GM21529 (cell line): ENCODE data around the gene CHMP2A.

Source experiments
- ATAC-seq: cut with Tn5 transposase; IDR thresholded peaks from one replicate; pipeline ENCODE4 v1.9.1; 2021; ENCODE audit not compliant: unreplicated experiment

The CHMP2A gene

GRCh38 chr19:58556622-58557220 is 1.8 kb upstream of the CHMP2A start:
- ATAC-seq = no peak

GRCh38 chr19:58555920-58556621 is 1.2 kb upstream of the CHMP2A start:
- ATAC-seq = no peak

GRCh38 chr19:58555369-58555885 is 522 bp upstream of the CHMP2A start:
- no peak for ATAC-seq

- ATAC-seq = no peak
Measured at GRCh38 chr19:58553799-58554493, 959 bp downstream of the CHMP2A start.

GRCh38 chr19:58552655-58553054 is 2.2 kb downstream of the CHMP2A start:
- no peak for ATAC-seq

- no peak for ATAC-seq
Measured at GRCh38 chr19:58551577-58552471, 3.1 kb downstream of the CHMP2A start.

- ATAC-seq = no peak
Measured at GRCh38 chr19:58551123-58551497, 3.8 kb downstream of the CHMP2A start.

GRCh38 chr19:58550362-58551122 is 4.4 kb downstream of the CHMP2A start:
- ATAC-seq = no peak

GRCh38 chr19:58549664-58550361 is 5.1 kb downstream of the CHMP2A start:
- ATAC-seq = no peak

- no peak for ATAC-seq
Measured at GRCh38 chr19:58548859-58549663, 5.8 kb downstream of the CHMP2A start.

GRCh38 chr19:58547323-58548312 is 7.3 kb downstream of the CHMP2A start:
- ATAC-seq = no peak

- no peak for ATAC-seq
Measured at GRCh38 chr19:58546019-58546530, 8.8 kb downstream of the CHMP2A start.

- no peak for ATAC-seq
Measured at GRCh38 chr19:58545286-58546018, 9.5 kb downstream of the CHMP2A start.

- peak; percentile 50 for ATAC-seq
Measured at GRCh38 chr19:58544591-58545285, 10.2 kb downstream of the CHMP2A start.

GRCh38 chr19:58543826-58544590 is 10.9 kb downstream of the CHMP2A start, which contains the start of gene TRIM28:
Gene TRIM28, plus strand, starts transcription at chr19:58544064. Its CDS starts 694 bp downstream, at chr19:58544758.
- peak; percentile 82 for ATAC-seq
